ENCODE data around the gene COL2A1. TPM values are rescaled to one million over a fixed set of nuclear protein-coding genes. Genes with fewer than 3 reads are reported as not detected.

COL2A1 gene
- total and polyA plus RNA-seq, 9 of the 15 experiments (the other 6 are each of a cell fraction or from before 2014, with no cell fraction given) = 0.46 TPM; not detected in 8

GRCh38 chr12:47967461-47968321 lies 36.6 kb downstream of the COL2A1 start:
- peaks cover 6 to 11% of the 10 kb centered on the region in 2 experiments; a peak in 4 of 5 replicates for H3K4me1 ChIP-seq (replicated peaks in 1 of 2; ENCODE audit: control insufficient read depth in 2 of 2, insufficient read depth in 2 of 2, low read length in 2 of 2)
- no peaks in the 10 kb centered on the region for H3K9me3 ChIP-seq (replicated peaks; ENCODE audit: control insufficient read depth, insufficient read depth, low read depth, low read length)
- no peak overlapping the region for H3K4me2 ChIP-seq (ENCODE audit: insufficient read depth, low read length)
- no peaks in the 10 kb centered on the region for H3K79me2 ChIP-seq (ENCODE audit: control insufficient read depth, insufficient read depth, low read length)
- ATAC-seq (no peak), FAIRE-seq (no peak), DNase-seq (ENCODE audit: extremely low read depth in 1 of 4, low spot score in 3 of 4) (no peak)
- TF ChIP-seq KDM5B (IDR thresholded peaks at IDR 0.05; ENCODE audit: insufficient replicate concordance, low read depth, low read length) = no peak
- TF ChIP-seq SAFB (IDR thresholded peaks at IDR 0.05; ENCODE audit: borderline replicate concordance, low read depth, low read length) = no peak
- in situ Hi-C loops (cut with MboI) = loop anchor here (10.0 kb wide), 1 partner anchor 197 kb away; no protein-coding TSS in a partner anchor
- H2AFZ ChIP-seq (ENCODE audit: low read depth, low read length) = no peak overlapping the region
- no peaks in the 10 kb centered on the region for H3K9me1 ChIP-seq (ENCODE audit: control insufficient read depth, insufficient read depth, low read length)
- WGBS (ENCODE audit: insufficient coverage, low coverage, missing lambda C conversion rate) = 30% methylated on average over 5 of the region's 5 CpGs
- H3K27ac ChIP-seq (ENCODE audit: extremely low read depth, low read depth, low read length) = no peak overlapping the region
- peaks cover 21% of the 10 kb centered on the region; the same call in 2 of the 3 replicates for H3K36me3 ChIP-seq (ENCODE audit: control insufficient read depth, insufficient read depth, low read length)
- H3K27me3 ChIP-seq (ENCODE audit: control insufficient read depth in 2 of 2, insufficient read depth in 2 of 2, low read length in 2 of 2) = peaks cover 8% of the 10 kb centered on the region in 2 experiments; a peak in 3 of 5 replicates
- no peak overlapping the region for H3K9ac ChIP-seq (ENCODE audit: insufficient read depth in 1 of 2, low read depth in 2 of 2, low read length in 2 of 2)
- no TSS peak for BruUV-seq (replicated peaks)
- H3K4me3 ChIP-seq = no peak overlapping the region
- POLR2A ChIA-PET = no interaction called here
- H4K20me1 ChIP-seq (replicated peaks; ENCODE audit: control insufficient read depth, insufficient read depth, low read length) = no peaks in the 10 kb centered on the region
- CTCF ChIA-PET (ENCODE audit: low intra/inter-chr PET ratio) = no interaction called here
- intact Hi-C loops (cut with micrococcal nuclease) = no loop called here

GRCh38 chr12:47965581-47965980 lies 38.7 kb downstream of the COL2A1 start:
- Histone ChIP-seq H3K4me3 (no peak overlapping the region), H3K9me3 (replicated peaks; ENCODE audit: control insufficient read depth, insufficient read depth, low read depth, low read length) (no peaks in the 10 kb centered on the region), H3K4me1 (replicated peaks in 1 of 2; ENCODE audit: control insufficient read depth in 2 of 2, insufficient read depth in 2 of 2, low read length in 2 of 2) (peaks cover 6 to 11% of the 10 kb centered on the region in 2 experiments; a peak in 4 of 5 replicates), H3K4me2 (ENCODE audit: insufficient read depth, low read length) (no peak overlapping the region), H3K27me3 (ENCODE audit: control insufficient read depth in 2 of 2, insufficient read depth in 2 of 2, low read length in 2 of 2) (peaks cover 11 to 20% of the 10 kb centered on the region in 2 experiments; a peak in 4 of 5 replicates), H3K36me3 (ENCODE audit: control insufficient read depth, insufficient read depth, low read length) (peaks cover 21% of the 10 kb centered on the region; the same call in 2 of the 3 replicates), H3K9me1 (ENCODE audit: control insufficient read depth, insufficient read depth, low read length) (no peaks in the 10 kb centered on the region), H4K20me1 (replicated peaks; ENCODE audit: control insufficient read depth, insufficient read depth, low read length) (no peaks in the 10 kb centered on the region), H3K27ac (ENCODE audit: extremely low read depth, low read depth, low read length) (no peak overlapping the region), H3K79me2 (ENCODE audit: control insufficient read depth, insufficient read depth, low read length) (no peaks in the 10 kb centered on the region), H2AFZ (ENCODE audit: low read depth, low read length) (no peak overlapping the region), H3K9ac (ENCODE audit: insufficient read depth in 1 of 2, low read depth in 2 of 2, low read length in 2 of 2) (no peak overlapping the region; a peak in 1 of 4 replicates)
- ATAC-seq = no peak
- no peak for DNase-seq (ENCODE audit: extremely low read depth in 1 of 4, low spot score in 3 of 4)
- CTCF ChIA-PET (ENCODE audit: low intra/inter-chr PET ratio) = no interaction called here
- FAIRE-seq = no peak
- intact Hi-C loops (cut with micrococcal nuclease) = no loop called here
- TF ChIP-seq STAG1 (CRISPR knock-in tag; IDR thresholded peaks at IDR 0.05; ENCODE audit: borderline replicate concordance) (no peak), ZNF445 (CRISPR knock-in tag; IDR thresholded peaks at IDR 0.05; ENCODE audit: low read depth) (no peak), CREBBP (IDR thresholded peaks at IDR 0.05; ENCODE audit: low read depth, low read length) (no peak), KLF16 (IDR thresholded peaks at IDR 0.05) (no peak), ZNF324 (CRISPR knock-in tag; IDR thresholded peaks at IDR 0.05) (no peak), POLR2AphosphoS5 (IDR thresholded peaks at IDR 0.05; ENCODE audit: control insufficient read depth, insufficient read depth, low read depth, low read length) (no peak), HCFC1 (IDR thresholded peaks at IDR 0.05; ENCODE audit: low read depth, low read length) (no peak)
- POLR2A ChIA-PET = no interaction called here
- no TSS peak for BruUV-seq (replicated peaks)
- WGBS (ENCODE audit: insufficient coverage, low coverage, missing lambda C conversion rate) = 72% methylated on average over 3 of the region's 3 CpGs
- in situ Hi-C loops (cut with MboI) = loop anchor here (10.0 kb wide), 1 partner anchor 199 kb away; no protein-coding TSS in a partner anchor
